ENCODE data around the gene IPO8.
A peak's percentile ranks its signal among the peaks of the same experiment; 100 is the strongest.

IPO8 gene

DNA sequence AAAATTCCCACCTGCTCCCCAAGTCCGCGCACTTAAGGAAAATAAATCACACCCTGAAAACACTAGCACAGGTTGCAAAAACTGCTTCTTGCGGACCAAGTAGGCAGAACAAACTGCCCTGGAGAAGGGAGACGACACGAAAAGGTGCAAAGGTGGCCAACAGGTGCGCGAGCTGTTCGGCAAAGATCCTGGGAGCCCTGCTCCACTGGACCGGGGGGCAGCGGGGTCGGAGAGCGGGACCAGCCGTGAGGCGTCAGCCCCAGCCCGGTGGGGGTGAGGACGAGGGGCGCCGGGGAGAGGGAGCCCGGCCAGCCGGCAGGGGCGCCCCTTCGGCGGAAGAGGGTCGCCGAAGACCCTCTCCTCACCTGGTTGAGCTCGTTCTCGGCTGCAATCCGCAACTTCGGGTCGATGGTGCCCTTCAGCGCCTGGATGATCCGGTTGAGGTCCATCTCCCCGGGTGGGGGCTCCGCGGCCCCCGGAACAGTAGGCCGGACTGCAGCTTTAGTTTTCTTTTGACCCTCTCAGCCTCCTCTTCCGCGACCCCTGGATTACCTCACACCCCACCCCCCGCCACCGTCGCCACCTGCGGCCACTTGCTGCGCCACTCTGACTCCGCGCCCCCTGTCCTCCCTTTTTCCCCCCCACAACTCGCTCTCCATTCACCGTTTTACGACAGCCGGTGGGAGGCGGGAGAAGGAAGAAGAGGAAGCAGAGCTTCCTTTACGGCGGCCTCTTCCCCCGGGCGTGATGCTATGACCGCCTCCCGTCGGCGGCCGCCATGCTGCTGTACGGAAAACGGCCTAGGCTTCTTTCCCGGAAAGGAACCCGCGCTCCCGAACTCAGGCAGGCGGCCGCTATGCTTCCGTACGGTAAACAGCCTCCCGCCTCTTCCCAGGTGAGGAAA is at the start of gene IPO8:
Gene IPO8, minus strand, starts transcription at position 671 of the 904 bp plus-strand sequence. Its CDS starts 222 bp downstream, at position 449.
- Histone ChIP-seq H3K27ac (peak within 1 kb of the TSS; percentile 44; the same call in 1 of the 2 replicates), H3K4me3 (peak within 1 kb of the TSS; percentile 78), H3K9ac (ENCODE audit: insufficient read length) (peak within 1 kb of the TSS; percentile 88), H3K9me3 (ENCODE audit: low read depth, low read length) (no peaks in the 10 kb centered on the region), H3K36me3 (ENCODE audit: insufficient read depth, low read length) (no peaks in the 10 kb centered on the region)
- DNase-seq (ENCODE audit: low read depth, low spot score): peak; percentile 28
- peak; percentile 62 for TF ChIP-seq FOXP2 (optimal IDR thresholded peaks at IDR 0.05; ENCODE audit: control extremely low read depth, extremely low read length, insufficient read depth)
- peak; percentile 77 for TF ChIP-seq POLR2AphosphoS5 (IDR thresholded peaks at IDR 0.05; ENCODE audit: borderline replicate concordance, low read depth, low read length)
- TF ChIP-seq EZH2 (IDR thresholded peaks at IDR 0.05): no peak

DNA sequence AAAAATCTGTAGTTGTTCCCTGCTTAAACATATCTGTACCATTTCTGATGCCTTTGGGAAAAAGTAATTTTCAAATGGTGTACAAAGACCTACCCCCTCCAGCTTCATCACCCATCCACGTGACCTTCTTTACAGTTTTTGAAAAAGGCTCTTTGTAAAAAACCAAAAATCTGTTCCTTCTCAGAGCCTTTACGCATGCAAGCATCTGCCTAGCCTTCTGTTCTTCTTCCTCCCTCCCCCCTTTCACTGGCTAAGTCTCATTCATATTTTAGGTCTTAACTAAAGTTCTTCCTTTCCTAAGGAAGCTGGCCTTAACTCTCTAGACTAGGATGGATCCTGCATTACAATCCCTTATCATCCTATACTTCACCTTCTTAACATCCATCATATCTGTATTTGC is 48.7 kb upstream of the IPO8 start:
- Histone ChIP-seq H3K9ac (ENCODE audit: insufficient read length) (no peak overlapping the region), H3K9me3 (ENCODE audit: low read depth, low read length) (no peaks in the 10 kb centered on the region), H3K36me3 (ENCODE audit: insufficient read depth, low read length) (peaks cover 48% of the 10 kb centered on the region), H3K27ac (no peak overlapping the region), H3K4me3 (no peak overlapping the region)
- TF ChIP-seq POLR2AphosphoS5 (IDR thresholded peaks at IDR 0.05; ENCODE audit: borderline replicate concordance, low read depth, low read length) (no peak), FOXP2 (optimal IDR thresholded peaks at IDR 0.05; ENCODE audit: control extremely low read depth, extremely low read length, insufficient read depth) (no peak), EZH2 (IDR thresholded peaks at IDR 0.05) (no peak)
- no peak for DNase-seq (ENCODE audit: low read depth, low spot score)

DNA sequence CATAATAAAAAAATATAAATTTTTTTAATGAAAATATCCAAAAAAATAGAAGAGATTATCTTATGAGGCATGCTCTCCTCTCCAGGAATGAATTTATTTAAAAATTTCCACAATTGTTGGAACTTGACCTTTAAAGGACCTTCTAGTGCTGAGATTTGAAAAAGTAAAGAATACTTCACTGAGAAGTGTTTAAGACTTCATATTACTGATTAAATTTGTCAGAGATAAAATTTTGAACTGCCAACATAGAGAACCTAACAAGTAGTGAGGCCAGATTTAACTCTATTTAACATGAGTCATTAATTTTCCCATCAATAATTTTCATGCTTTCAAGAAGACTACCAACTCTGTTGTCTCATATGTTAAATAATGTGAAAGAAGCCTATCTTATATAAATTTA is 44.6 kb upstream of the IPO8 start:
- no peaks in the 10 kb centered on the region for H3K9me3 ChIP-seq (ENCODE audit: low read depth, low read length)
- no peak overlapping the region for H3K4me3 ChIP-seq
- H3K9ac ChIP-seq (ENCODE audit: insufficient read length): no peak overlapping the region
- no peak for DNase-seq (ENCODE audit: low read depth, low spot score)
- TF ChIP-seq EZH2 (IDR thresholded peaks at IDR 0.05) (no peak), FOXP2 (optimal IDR thresholded peaks at IDR 0.05; ENCODE audit: control extremely low read depth, extremely low read length, insufficient read depth) (no peak), POLR2AphosphoS5 (IDR thresholded peaks at IDR 0.05; ENCODE audit: borderline replicate concordance, low read depth, low read length) (no peak)
- H3K27ac ChIP-seq: no peak overlapping the region
- peaks cover 50% of the 10 kb centered on the region for H3K36me3 ChIP-seq (ENCODE audit: insufficient read depth, low read length)

DNA sequence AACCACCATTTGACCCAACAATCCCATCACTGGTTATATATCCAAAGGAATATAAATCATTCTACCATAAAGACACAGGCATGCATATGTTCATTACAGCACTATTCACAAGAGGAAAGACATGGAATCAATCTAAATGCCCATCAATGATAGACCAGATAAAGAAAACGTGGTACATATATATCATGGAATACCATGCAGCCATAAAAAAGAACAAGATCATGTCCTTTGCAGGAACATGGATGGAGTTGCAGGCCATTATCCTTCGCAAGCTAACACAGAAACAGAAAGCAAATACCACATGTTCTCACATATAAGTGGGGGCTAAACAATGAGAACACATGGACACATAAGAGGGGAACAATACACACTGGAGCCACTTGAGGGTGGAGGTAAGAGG is 43.4 kb upstream of the IPO8 start:
- DNase-seq (ENCODE audit: low read depth, low spot score): no peak
- Histone ChIP-seq H3K4me3 (no peak overlapping the region), H3K9me3 (ENCODE audit: low read depth, low read length) (no peaks in the 10 kb centered on the region), H3K27ac (no peak overlapping the region), H3K9ac (ENCODE audit: insufficient read length) (no peak overlapping the region), H3K36me3 (ENCODE audit: insufficient read depth, low read length) (peaks cover 56% of the 10 kb centered on the region)
- TF ChIP-seq FOXP2 (optimal IDR thresholded peaks at IDR 0.05; ENCODE audit: control extremely low read depth, extremely low read length, insufficient read depth) (no peak), POLR2AphosphoS5 (IDR thresholded peaks at IDR 0.05; ENCODE audit: borderline replicate concordance, low read depth, low read length) (no peak), EZH2 (IDR thresholded peaks at IDR 0.05) (no peak)

DNA sequence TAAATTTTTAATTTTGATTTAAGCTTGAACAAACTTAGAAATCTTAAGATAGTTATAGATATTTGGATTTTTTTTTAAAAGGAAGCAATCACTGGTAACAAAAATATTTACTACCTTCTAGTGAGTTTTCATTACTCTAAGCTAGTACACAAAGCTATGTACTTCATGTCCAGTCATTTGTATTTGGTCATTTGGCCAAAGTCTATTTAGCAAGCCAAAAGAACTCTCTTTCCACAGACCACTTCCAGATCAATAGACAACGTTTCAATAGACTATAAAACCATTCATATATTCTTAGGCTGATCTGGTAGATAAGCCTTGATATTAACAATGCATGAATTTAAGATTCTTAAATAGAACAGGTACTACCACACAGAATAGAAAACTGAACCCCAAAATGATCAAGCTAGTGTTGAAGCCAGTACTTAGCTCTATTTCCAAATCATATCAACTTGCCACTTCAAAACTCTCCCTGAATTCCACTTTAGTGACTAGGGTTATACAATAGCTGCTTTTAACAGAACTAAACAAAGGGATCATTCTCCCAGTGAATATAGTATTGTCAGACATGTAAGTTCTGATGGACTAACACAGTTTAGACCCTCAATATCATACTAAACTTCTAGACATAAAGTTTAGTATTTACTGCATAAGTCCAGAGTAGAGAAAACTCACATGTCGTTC is 37.4 kb upstream of the IPO8 start:
- Histone ChIP-seq H3K9ac (ENCODE audit: insufficient read length) (no peak overlapping the region), H3K4me3 (no peak overlapping the region), H3K27ac (no peak overlapping the region), H3K36me3 (ENCODE audit: insufficient read depth, low read length) (peaks cover 51% of the 10 kb centered on the region), H3K9me3 (ENCODE audit: low read depth, low read length) (no peaks in the 10 kb centered on the region)
- TF ChIP-seq EZH2 (IDR thresholded peaks at IDR 0.05) (no peak), POLR2AphosphoS5 (IDR thresholded peaks at IDR 0.05; ENCODE audit: borderline replicate concordance, low read depth, low read length) (no peak), FOXP2 (optimal IDR thresholded peaks at IDR 0.05; ENCODE audit: control extremely low read depth, extremely low read length, insufficient read depth) (no peak)
- DNase-seq (ENCODE audit: low read depth, low spot score): no peak

DNA sequence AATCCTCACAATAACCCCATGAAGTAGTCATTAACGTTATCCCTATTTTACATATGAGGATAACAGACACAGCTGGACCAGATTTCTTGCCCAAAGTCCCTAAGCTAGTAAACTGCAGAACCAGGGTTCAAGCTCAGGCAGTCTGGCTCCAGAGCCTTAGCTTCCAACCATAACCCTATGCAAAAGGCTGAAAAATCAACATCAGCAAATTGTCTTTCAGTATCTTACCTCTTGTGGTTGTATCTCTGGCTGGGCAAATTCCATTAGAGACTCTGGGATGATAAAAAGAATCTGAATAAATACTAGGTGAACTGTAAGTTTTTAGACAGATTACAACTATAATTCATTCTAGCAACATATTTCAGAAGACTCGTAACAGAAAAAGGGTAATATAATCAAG is 34.3 kb upstream of the IPO8 start:
- no peak for DNase-seq (ENCODE audit: low read depth, low spot score)
- TF ChIP-seq FOXP2 (optimal IDR thresholded peaks at IDR 0.05; ENCODE audit: control extremely low read depth, extremely low read length, insufficient read depth) (no peak), POLR2AphosphoS5 (IDR thresholded peaks at IDR 0.05; ENCODE audit: borderline replicate concordance, low read depth, low read length) (no peak), EZH2 (IDR thresholded peaks at IDR 0.05) (no peak)
- no peak overlapping the region for H3K27ac ChIP-seq
- no peaks in the 10 kb centered on the region for H3K9me3 ChIP-seq (ENCODE audit: low read depth, low read length)
- H3K9ac ChIP-seq (ENCODE audit: insufficient read length): no peak overlapping the region
- no peak overlapping the region for H3K4me3 ChIP-seq
- H3K36me3 ChIP-seq (ENCODE audit: insufficient read depth, low read length): peaks cover 37% of the 10 kb centered on the region

DNA sequence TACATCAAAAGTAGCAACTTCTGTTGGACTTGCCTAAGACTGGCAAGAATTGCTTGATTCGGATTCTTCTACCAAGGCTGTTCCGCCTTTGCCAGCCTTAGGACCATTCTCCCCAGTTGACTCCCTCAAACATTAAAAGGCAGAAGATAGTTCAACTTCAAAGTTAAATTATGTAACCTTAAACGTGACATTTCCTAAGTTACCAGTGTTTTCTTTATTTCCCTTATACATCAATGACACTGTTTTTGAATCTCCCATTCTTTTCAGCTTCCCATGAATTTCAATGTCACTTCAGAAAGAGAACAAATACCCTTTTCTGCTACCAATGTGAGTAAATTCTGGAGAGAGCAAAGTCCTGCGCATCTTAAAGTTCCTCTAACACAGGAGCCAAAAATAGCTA is 33.9 kb upstream of the IPO8 start:
- no peak overlapping the region for H3K27ac ChIP-seq
- H3K9ac ChIP-seq (ENCODE audit: insufficient read length): no peak overlapping the region
- TF ChIP-seq EZH2 (IDR thresholded peaks at IDR 0.05) (no peak), FOXP2 (optimal IDR thresholded peaks at IDR 0.05; ENCODE audit: control extremely low read depth, extremely low read length, insufficient read depth) (no peak), POLR2AphosphoS5 (IDR thresholded peaks at IDR 0.05; ENCODE audit: borderline replicate concordance, low read depth, low read length) (no peak)
- DNase-seq (ENCODE audit: low read depth, low spot score): no peak
- H3K9me3 ChIP-seq (ENCODE audit: low read depth, low read length): no peaks in the 10 kb centered on the region
- H3K4me3 ChIP-seq: no peak overlapping the region
- H3K36me3 ChIP-seq (ENCODE audit: insufficient read depth, low read length): peaks cover 33% of the 10 kb centered on the region

DNA sequence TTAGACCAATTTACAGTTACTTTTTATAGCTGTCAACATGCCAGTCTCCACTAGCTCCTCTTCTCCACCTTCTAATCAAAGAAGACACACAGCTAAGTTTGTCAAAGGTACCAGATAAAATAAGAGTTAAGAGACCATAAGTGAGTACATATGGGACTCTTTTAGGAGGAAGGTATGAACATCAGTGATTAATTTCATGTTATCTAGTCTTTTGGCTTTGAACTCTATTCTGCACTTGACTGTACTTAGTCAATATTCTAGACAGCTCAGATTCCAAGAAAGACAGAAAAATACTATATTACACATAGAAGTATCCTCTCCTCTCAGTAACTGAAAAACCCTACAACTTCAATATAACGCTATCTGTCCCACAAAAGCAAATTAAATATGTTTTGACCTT is 31.0 kb upstream of the IPO8 start:
- Histone ChIP-seq H3K9me3 (ENCODE audit: low read depth, low read length) (no peaks in the 10 kb centered on the region), H3K27ac (no peak overlapping the region), H3K4me3 (no peak overlapping the region), H3K9ac (ENCODE audit: insufficient read length) (no peak overlapping the region), H3K36me3 (ENCODE audit: insufficient read depth, low read length) (peaks cover 39% of the 10 kb centered on the region)
- no peak for DNase-seq (ENCODE audit: low read depth, low spot score)
- TF ChIP-seq FOXP2 (optimal IDR thresholded peaks at IDR 0.05; ENCODE audit: control extremely low read depth, extremely low read length, insufficient read depth): no peak
